GM21447 (cell line): Measurements from ENCODE around the gene FOXA2.

Experiments
- ATAC-seq: cut with Tn5 transposase; IDR thresholded peaks from one replicate; pipeline ENCODE4 v1.9.1; 2021; ENCODE audit not compliant: unreplicated experiment

The FOXA2 gene

DNA sequence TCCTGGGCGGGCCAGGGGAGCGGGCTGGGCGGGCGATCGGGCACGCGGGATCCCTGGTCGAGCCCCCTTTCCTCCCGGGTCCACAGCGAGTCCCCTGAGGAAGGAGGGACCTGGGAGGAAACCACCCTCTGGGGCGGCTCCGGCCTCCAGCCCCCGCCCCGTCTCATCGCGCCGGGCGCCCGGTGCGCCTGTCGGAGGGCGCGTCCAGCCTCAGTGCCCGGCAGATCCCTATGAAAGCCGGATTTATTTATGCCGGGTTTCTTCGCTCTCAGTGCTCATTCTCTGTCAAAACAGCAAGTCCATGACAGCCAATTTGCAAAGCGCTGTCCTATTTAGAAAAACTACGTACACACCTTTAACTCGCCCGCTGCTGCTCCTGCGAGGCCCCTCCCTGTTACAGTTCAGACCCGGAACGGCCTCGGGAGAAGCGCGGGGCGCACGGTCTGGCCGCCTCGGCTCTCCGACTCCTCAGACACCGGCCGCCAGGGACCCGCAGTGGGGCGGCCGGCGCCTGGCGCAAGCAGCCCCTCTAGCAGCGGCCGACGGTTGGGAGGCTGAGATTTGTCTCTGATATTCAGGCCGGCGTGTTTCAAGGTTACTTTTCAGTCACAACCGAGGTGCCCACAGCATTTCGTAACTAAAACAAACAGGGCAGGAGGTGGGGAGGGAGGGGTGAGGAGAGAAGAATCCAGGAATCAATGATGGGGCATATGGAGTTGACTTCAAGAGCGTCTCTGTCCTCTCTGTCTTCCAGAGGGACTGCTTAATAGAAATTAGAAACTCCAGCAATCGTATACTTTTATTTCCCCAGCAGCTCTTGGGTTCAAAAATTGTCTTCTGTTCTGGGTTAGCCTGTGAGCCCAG is 782 bp upstream of the FOXA2 start:
- ATAC-seq = no peak

DNA sequence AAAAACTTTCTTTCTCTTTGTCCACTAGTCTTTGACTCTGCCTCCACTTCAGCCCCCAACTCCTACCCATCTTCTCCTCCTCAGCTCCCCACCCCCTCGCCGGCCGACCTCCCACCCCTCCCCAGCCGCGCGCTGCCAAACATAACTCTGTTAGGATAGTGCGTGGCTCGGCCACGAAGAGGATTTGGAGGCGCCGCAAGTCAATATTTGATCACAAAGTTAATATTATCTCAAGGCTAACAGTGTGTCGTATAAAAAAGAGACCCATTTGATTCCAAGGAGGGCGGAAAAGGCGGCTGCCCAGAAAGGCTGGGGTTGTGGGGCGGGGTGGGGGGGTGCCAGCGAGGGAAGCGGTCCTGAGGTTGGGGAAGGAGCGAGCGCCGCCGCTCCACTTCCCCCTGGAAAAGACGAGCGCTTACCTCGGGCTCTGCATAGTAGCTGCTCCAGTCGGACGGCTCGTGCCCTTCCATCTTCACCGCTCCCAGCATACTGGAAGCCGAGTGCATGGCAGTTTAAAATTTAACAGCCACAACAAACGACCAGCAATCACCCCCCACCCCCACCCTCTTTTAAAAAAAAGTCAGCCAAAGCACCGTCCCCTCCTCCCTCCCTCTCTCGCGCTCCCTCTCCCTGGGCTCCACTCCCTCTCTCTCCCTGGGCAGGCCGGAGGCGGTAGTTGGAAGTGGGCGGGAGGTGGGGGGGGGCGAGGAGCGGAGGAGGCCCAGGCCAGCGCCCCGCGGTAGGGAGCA is 425 bp downstream of the FOXA2 start:
- no peak for ATAC-seq

- no peak for ATAC-seq
Measured at GRCh38 chr20:22582964-22583772, 1.2 kb downstream of the FOXA2 start.

DNA sequence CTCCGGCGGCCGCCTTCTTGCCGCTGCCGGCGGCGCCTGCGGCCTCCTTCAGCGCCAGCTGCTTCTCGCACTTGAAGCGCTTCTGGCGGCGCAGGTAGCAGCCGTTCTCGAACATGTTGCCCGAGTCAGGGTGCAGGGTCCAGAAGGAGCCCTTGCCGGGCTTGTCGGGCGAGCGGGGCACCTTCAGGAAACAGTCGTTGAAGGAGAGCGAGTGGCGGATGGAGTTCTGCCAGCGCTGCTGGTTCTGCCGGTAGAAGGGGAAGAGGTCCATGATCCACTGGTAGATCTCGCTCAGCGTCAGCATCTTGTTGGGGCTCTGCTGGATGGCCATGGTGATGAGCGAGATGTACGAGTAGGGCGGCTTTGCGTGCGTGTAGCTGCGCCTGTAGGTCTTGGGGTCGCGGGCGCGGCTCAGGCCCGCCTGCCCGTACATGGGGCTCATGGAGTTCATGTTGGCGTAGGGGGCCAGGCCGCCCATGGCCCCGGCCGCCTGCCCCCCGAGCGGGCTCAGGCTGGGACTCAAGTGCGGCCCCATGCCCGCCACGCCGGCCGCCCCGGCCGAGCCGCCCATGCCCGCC is 1.9 kb downstream of the FOXA2 start:
- ATAC-seq = no peak

GRCh38 chr20:22581437-22582385 is 2.7 kb downstream of the FOXA2 start:
- ATAC-seq = no peak

DNA sequence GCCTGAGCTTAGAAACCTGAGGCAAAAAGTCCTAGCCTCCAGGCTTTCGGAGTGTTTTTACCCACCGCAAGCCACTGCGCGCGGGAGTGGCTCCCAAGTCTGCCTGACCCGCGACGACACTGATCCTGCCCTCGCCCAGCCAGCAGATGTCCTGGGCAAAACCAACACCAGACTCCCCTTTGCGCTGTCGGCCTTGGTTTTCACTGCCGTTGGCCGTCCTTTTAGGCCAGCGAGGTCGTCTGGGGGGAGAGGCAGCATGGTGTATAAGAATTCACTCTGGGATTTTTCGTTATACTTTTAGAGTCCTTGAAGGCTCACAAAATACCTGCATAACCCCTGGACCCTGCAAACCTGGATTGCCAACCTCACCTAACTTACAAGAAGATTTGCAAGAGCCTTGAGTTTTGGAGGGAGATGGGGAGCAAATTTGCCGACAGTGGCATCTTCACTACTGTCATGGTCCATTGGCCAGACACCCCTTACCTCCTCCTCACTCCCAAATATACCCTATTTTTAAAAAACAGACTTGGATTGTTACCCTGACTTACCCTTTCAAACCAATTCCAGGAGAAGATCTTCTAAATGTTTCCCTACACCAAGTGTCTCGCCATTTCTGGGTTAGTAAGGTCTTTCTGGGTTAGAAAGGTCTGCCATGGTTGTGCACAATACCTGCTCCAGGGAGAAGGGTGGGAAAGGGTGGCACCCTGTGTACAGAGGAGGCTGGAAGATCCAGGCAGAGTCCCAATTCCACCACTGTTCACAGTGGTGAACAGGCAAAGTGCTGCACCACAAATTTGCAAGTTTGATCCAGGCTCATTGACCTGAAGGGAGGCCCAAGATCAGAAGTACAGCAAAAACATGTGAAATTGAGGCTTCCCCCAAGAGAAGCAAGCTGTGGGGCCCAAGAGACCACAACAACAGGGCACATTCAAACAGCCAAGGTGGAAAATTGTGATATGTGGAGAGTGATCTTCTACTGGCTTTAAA is 4.4 kb downstream of the FOXA2 start:
- ATAC-seq = no peak

DNA sequence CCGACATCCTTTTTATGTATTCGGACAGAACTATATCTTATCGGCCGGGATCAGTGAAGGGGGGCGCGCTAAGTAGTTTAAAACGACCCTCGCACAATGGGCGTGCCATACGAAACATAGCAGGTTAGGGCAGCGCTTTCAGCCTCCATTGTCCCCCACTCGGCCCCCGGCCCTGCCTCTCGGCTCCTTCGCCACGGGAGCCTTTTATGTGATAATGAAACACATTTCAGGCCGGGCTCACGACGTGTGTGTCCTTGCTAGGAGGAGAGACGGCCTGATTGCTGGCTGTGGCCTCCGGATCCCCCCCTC is 5.3 kb downstream of the FOXA2 start:
- ATAC-seq = no peak

DNA sequence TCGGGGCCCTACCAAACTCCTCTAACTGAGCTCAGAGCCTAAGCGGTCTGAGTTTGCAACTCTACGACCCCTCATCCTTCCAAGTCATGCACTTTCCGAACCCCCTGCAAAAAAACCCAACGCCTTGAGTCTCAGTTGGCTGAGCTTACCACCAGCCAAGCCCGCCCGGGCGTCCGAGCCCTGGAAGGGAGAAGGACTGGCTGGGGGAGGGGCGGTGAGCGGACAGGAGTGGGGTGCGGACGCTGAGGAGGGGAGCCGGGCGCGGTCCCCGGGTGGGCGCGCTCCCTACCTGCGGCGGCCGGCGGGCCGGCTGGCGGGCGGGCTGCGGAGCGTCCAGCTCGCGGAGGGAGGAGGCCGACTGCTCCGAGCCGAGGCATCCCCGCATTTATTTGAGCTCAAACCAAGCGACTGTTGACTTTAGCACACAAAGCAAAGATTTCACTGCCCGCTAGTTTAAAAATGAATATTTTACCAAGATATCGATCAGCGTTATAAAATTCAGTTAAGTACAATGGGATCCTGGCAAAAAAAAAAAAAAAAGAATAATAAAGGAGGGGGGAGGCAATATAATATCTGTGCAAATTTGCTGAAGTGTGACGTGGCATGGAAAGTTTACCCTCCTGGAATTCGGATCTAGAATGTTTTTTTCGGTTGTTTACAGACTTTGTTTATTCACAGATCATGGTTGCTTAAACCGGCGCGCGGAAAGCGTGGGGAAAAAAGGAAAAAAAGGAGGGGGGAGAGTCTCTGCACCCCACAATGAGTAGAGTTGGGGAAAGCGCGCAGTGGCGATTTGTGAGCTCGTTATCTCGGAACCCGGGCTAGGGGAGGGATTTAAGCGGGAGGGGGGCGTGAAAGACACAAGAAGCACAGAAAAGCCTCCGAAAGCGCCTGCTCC is 5.9 kb downstream of the FOXA2 start:
- ATAC-seq = no peak

- no peak for ATAC-seq
Measured at GRCh38 chr20:22577515-22578220, 6.7 kb downstream of the FOXA2 start.

DNA sequence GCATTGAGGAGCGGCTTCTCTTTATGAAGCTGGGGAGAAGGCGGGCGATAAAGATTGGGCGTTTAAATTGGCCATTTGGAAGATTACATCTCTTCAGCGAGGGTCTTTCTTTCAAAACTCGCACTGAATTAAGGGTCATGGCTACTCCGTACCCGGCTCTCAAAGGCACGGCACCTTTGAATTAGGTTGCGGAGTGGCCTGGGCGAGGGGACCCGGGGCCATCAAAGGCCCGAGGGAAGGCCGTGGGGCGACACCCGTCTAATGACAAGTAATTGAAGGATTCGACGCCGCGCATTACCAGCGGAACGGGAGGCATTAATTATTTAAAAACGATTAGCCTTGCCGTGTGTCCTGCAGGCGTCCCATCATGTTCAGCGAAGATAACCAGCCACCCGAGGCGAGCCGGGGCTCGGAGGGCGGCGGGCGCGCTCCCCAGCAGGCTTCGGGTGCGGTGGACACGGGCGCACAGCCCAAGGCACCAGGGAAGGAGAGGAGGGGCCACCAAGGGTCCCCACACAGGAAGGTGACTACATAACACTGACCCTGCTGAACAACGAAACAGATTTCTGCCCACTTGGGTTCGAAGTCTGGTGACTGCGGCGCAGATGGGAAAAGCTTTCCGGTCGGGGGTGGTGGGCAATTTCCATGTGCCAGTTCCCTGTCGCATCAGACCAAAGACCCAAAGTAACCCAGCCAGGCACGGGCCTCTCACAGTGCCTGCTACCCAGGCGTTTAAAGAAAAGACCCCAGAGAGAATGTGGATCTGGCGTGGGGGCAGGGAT is 7.4 kb downstream of the FOXA2 start:
- ATAC-seq = no peak

DNA sequence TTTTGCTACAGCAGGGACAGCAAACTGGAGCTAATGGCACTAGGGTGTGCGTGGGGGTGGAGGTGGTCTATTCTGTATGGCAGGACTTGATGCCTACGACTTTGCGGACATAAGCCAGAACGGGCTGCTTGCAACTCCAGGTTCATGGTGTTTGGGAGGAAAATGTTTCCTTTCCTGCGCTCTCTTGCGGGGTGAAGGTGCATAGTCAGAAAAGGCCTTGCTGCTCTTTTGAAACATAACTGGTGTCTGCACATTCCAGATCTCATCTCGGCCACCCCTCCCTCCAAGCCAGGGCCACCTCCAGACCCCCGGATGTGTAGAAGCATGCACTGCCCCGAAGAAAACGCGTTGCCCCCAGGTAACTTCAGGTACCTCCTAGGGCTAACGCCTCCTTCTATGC is 8.1 kb downstream of the FOXA2 start:
- ATAC-seq = no peak

GRCh38 chr20:22575737-22576136 is 8.6 kb downstream of the FOXA2 start:
- no peak for ATAC-seq

GRCh38 chr20:22575087-22575721 is 9.2 kb downstream of the FOXA2 start:
- no peak for ATAC-seq

DNA sequence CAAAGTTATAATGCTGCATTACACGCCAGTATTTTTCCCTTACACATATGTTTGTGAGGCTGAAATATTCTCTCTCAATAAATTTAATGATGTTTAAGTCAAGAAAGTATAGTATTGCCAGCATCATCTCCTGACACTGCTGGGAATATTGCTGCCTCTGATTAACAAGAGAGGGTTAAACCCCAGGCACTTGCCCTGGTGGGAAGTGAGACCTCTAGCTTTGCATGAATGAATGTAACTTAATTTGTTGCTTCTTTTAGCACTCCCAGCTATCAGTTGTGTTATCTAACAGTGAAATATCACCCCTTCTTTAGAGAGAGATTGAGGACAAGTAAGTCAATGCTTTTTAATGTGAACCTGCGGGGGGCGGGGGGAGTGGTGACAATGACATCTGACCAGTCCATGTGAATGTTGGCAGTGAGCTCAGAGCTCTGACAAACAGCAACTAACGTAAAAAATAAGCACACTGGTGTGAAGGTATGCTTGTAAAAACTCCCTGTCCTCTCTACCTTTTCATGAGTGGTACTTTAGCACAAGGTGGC is 9.8 kb downstream of the FOXA2 start:
- no peak for ATAC-seq

DNA sequence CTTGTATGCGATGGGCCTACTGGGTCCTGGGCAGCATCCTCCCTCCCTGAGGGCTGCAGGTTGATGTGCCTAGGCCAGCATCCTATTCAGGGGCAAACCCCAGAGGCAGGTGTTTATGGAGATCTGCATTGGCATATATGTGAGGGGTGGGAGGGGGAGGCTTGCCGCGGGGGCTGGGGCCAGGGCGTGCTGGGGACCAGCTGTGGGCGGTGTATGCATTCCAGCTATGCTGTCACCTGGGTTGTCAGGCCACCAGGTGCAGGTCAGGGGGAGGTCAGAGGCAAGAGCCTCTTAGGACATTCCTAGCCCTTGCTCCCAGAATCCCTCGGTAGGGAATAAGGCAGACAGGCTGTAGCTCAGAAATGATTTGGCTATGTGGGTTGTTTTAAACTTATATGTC is 11.9 kb downstream of the FOXA2 start:
- no peak for ATAC-seq

DNA sequence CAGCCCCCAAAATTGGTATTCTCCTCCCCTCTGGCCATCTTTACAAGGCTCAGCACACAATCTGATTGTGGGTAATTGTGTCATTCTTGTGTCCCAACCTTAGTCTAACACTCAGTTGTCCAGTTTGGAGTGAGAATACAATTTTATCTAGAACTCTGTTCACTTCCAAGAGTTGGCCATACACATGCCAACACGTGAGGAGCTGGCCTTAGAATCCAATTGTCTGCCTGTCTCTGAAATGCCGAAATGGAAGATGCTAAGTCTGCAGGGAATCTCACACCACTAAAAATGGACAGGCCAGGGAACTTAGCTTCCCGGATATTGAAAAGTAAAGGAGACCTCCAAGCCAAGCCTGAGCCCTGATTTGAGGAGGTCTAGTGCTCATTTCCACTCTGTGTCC is 12.3 kb downstream of the FOXA2 start:
- no peak for ATAC-seq
